ENCODE results near the gene KNSTRN.

DNA sequence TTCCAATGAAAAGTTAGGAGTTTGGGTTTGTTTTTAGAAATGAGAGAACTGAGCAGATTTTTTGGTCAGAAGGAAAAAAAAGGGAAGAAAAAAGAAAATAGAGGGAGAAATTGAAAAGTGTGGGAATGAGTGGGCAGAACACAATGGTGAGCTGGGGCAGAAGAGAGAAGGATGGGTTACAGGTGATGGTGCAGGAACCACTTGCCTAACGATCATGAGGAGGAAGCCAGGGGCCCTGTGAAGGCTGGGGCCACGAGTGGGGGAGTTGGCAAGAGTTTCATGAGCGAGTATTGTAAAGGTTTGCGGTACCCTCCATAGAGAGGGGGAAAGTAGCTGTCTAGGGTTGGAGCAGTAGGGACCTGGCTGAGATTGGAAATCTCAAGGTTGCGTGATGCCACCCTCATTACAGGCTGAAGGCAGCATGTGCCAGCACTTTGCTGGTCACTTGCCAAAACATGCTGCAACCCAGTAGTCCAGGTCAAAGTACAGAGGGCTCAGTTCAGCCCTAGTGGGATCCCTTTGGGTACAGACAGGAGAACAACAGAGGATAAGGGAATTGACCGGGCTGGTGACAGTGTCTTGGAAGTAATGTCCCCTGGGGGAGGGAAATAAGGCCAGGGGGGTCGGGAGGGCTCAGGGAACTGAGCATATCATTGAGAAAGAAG, 29.7 kb downstream of the KNSTRN start:
- TF ChIP-seq, protein P1, sequence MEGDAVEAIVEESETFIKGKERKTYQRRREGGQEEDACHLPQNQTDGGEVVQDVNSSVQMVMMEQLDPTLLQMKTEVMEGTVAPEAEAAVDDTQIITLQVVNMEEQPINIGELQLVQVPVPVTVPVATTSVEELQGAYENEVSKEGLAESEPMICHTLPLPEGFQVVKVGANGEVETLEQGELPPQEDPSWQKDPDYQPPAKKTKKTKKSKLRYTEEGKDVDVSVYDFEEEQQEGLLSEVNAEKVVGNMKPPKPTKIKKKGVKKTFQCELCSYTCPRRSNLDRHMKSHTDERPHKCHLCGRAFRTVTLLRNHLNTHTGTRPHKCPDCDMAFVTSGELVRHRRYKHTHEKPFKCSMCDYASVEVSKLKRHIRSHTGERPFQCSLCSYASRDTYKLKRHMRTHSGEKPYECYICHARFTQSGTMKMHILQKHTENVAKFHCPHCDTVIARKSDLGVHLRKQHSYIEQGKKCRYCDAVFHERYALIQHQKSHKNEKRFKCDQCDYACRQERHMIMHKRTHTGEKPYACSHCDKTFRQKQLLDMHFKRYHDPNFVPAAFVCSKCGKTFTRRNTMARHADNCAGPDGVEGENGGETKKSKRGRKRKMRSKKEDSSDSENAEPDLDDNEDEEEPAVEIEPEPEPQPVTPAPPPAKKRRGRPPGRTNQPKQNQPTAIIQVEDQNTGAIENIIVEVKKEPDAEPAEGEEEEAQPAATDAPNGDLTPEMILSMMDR (IDR thresholded peaks at IDR 0.05), result no peak
- TF ChIP-seq POLR2A (IDR thresholded peaks at IDR 0.05) (no peak), EP300 (IDR thresholded peaks at IDR 0.05) (no peak), POLR2AphosphoS5 (IDR thresholded peaks at IDR 0.05) (peak in 1 of 3 donors; percentile 40)

All from stomach (tissue), 4 donors.